GM12872 (cell line): Measurements from ENCODE around the gene MYO18B.

Experiments
- CTCF ChIP-seq: IDR thresholded peaks from 3 replicates; pipeline ENCODE4 v1.5.1; 2011; ENCODE audit warnings: low read depth, mild to moderate bottlenecking, low read length, moderate library complexity; ENCODE audit not compliant: insufficient read depth

Gene MYO18B

GRCh38 chr22:25829808-25830777 is 88.1 kb downstream of the MYO18B start:
- no peak for TF ChIP-seq CTCF

GRCh38 chr22:25833091-25833490 is 91.1 kb downstream of the MYO18B start:
- TF ChIP-seq CTCF, result no peak

DNA sequence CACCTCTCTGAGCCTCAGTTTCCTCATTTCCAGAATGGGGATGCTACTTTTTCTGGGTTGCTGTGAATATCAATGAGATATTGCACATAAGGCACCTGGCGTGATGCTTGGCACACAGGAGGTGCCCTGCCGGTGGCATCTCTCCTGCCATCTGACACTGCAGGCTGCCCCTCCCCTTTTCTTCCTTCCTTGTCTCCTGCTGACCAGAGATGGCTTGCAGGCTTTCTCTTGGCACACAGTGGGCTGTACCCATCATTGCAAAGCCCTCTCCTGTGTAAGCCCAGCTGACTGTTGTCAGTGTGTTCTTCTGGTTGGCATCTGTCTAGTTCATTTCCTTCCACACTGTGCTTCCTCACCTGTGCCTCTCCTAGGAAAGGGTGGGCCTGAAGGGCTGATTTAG is 91.7 kb downstream of the MYO18B start:
- no peak for TF ChIP-seq CTCF

- no peak for TF ChIP-seq CTCF
Observed at GRCh38 chr22:25834490-25834889, 92.5 kb downstream of the MYO18B start.

GRCh38 chr22:25835348-25835747 is 93.4 kb downstream of the MYO18B start:
- TF ChIP-seq CTCF, result no peak

GRCh38 chr22:25837288-25837900 is 95.4 kb downstream of the MYO18B start:
- no peak for TF ChIP-seq CTCF

DNA sequence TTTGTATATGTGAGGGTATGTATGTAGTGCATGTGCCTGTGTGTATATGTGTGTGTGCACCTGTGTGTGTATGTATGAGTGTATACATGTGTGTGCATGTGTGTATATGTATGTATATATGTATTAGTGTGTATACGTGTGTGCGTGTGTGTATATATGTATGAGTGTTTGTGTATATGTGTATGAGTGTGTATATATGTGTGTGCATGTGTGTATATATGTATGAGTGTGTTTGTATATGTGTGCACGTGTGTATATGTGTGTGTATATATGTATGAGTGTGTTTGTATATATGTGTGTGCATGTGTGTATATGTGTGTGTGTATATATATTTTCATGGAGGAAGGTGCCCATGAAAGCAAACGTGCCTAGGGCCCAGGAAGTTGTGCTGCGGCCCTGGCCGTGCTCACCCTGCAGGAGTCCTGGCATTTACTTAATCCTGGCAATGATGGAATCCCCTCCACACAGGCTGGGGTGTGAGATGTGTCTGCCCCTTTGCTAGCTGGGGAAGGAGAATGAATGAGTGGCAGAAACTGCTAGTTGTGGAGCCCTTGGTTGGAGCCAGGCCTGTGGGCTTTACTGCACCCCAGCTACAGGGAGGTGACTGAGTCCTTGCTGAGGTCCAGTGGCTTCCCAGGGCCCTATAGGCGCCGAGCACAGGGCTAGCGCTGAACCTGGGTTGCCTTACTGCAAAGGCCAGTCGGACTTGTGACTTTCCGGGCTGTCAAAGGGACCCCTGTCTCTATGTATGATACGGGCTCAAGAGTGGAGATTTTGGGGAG is 97.2 kb downstream of the MYO18B start:
- TF ChIP-seq CTCF, result no peak
